ENCODE measurements around the gene NME3. TPM values are rescaled to one million over a fixed set of nuclear protein-coding genes. Genes with fewer than 3 reads are reported as not detected.

Gene NME3
- polyA plus RNA-seq, 1 experiment, result 15.6 TPM

DNA sequence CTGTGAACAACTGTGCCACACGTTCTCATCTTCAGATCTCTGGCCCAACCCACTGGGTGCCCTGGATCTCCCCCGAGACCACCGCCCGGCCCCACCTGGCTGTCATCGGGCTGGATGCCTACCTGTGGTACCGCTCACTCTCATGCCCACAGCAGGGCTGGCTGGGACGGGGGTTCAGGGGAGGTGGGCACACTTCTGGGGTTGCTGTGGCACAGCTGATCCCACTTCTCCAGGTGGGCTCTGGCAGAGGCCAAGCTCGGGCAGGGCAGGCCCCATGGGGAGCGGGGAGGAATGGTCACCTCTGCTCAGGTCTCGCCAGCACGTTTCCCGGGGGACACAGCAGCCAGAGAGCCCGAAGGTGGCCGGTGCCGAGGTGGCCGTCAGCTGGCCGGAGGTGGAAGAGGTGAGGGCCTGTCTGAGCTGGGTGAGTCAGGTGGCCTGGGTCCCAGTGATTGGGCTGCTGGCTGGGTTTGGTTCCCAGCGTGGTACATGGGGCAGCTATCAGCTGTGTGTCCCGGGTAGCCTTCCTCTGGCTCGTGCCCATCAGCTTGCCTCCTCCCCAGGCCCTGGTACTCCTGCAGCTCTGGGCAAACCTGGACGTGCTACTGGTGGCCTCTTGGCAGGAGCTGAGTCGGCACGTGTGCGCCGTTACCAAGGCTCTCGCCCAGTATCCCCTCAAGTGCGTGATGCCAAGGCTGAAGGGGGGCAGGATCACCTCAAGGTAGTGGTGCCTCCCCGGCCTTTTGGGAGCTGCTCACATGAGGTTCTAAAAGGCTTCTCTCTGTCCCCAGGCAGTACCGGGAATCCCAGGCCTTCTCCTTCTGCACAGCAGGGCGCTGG is 3.9 kb upstream of the NME3 start:
- no peak overlapping the region for H3K27ac ChIP-seq (ENCODE audit: low read depth, low read length)
- no peak for DNase-seq (ENCODE audit: low read depth, low spot score)
- ChIA-PET CTCF (interaction anchor here (1.2 kb wide), 1 partner anchor 48 kb away, joined by 9 read pairs; no protein-coding TSS in a partner anchor), POLR2A (interaction anchor here (0.7 to 1.1 kb wide), 2 partner anchors 9 to 190 kb away, joined by 3 read pairs; partner anchors contain the start of gene RPS2)
- no peak overlapping the region for H3K4me3 ChIP-seq (ENCODE audit: low read depth, low read length)
- no peaks in the 10 kb centered on the region for H3K27me3 ChIP-seq (ENCODE audit: control insufficient read depth, insufficient read depth, low read length)
- H3K9me3 ChIP-seq (ENCODE audit: control insufficient read depth, insufficient read depth, low read length), result peaks cover 4% of the 10 kb centered on the region; the same call in 1 of the 2 replicates
- TF ChIP-seq, protein P1, sequence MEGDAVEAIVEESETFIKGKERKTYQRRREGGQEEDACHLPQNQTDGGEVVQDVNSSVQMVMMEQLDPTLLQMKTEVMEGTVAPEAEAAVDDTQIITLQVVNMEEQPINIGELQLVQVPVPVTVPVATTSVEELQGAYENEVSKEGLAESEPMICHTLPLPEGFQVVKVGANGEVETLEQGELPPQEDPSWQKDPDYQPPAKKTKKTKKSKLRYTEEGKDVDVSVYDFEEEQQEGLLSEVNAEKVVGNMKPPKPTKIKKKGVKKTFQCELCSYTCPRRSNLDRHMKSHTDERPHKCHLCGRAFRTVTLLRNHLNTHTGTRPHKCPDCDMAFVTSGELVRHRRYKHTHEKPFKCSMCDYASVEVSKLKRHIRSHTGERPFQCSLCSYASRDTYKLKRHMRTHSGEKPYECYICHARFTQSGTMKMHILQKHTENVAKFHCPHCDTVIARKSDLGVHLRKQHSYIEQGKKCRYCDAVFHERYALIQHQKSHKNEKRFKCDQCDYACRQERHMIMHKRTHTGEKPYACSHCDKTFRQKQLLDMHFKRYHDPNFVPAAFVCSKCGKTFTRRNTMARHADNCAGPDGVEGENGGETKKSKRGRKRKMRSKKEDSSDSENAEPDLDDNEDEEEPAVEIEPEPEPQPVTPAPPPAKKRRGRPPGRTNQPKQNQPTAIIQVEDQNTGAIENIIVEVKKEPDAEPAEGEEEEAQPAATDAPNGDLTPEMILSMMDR (IDR thresholded peaks at IDR 0.05; ENCODE audit: low read depth, low read length), result no peak

DNA sequence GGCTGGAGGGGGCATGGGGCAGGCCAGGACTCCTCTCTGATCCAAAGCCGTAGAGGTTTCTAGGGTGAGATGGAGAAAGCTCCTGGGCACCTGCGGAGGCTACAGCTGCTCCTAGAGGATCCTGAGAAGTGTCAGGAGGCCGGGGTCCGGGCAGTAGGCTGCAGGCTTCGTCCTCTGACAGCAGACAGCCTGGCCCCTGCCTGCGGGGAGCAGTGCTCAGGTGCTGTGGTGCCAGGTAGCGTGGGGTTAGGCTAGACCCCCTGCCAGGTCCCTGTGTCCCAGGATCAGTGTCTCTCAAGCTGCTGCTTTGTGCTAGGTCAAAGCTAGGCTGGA is 3.1 kb upstream of the NME3 start:
- ChIA-PET CTCF (interaction anchor here (0.9 to 1.2 kb wide), 2 partner anchors 8 to 49 kb away, joined by 6 to 9 read pairs; partner anchors contain the start of genes NUBP2 and SPSB3), POLR2A (interaction anchor here (1.1 to 1.4 kb wide), 2 partner anchors 8 to 190 kb away, joined by 3 to 8 read pairs; partner anchors contain the start of genes NUBP2, RPS2 and SPSB3)
- Histone ChIP-seq H3K4me3 (ENCODE audit: low read depth, low read length) (peak overlapping the region; percentile 77), H3K9me3 (ENCODE audit: control insufficient read depth, insufficient read depth, low read length) (peaks cover 6% of the 10 kb centered on the region; the same call in 1 of the 2 replicates), H3K27ac (ENCODE audit: low read depth, low read length) (no peak overlapping the region), H3K27me3 (ENCODE audit: control insufficient read depth, insufficient read depth, low read length) (no peaks in the 10 kb centered on the region)
- TF ChIP-seq, protein P1 (IDR thresholded peaks at IDR 0.05; ENCODE audit: low read depth, low read length), result no peak
- no peak for DNase-seq (ENCODE audit: low read depth, low spot score)

DNA sequence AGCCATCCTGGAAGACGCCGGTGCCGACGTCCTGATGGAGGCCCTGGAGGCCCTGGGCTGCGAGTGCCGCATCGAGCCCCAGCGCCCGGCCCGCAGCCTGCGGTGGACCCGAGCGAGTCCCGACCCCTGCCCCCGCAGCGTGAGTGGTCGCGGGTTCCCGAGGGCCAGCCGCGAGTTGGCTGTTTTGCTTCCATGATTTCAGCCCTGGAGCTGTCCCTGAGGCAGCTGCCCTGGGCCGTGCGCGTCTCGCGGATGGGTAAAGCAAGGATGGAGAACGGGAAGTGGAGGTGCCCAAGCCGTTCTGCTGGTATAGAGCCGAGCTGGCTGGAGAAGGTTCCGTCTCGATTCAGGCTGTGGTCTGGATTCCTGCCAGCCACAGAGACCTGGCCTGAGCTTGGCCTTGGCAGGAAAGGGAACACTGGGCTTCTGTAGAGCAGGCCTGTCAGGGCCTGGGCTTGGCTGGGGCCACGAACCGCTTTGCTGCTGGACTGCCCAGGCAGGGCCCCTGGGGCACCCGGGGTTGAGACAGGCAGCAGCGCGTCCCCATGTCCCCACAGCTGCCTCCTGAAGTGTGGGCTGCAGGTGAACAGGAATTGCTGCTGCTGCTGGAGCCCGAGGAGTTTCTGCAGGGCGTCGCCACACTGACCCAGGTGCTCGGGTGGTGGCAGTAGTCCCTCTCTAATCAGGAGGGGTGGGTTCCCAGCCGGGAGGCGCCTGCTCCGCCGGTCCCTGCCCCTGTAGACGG is 2.5 kb upstream of the NME3 start:
- Histone ChIP-seq H3K27me3 (ENCODE audit: control insufficient read depth, insufficient read depth, low read length) (no peaks in the 10 kb centered on the region), H3K27ac (ENCODE audit: low read depth, low read length) (no peak overlapping the region), H3K4me3 (ENCODE audit: low read depth, low read length) (peak overlapping the region; percentile 77), H3K9me3 (ENCODE audit: control insufficient read depth, insufficient read depth, low read length) (peaks cover 6% of the 10 kb centered on the region; the same call in 1 of the 2 replicates)
- DNase-seq (ENCODE audit: low read depth, low spot score), result no peak
- TF ChIP-seq, protein P1 (IDR thresholded peaks at IDR 0.05; ENCODE audit: low read depth, low read length), result no peak; the same call in 1 of the 2 replicates
- CTCF ChIA-PET, result interaction anchor here (0.9 to 1.2 kb wide), 2 partner anchors 9 to 49 kb away, joined by 6 to 9 read pairs; partner anchors contain the start of genes NUBP2 and SPSB3
- POLR2A ChIA-PET, result interaction anchor here (1.1 to 1.5 kb wide), 4 partner anchors 9 to 191 kb away, joined by 3 to 8 read pairs (median 4); partner anchors contain the start of genes HAGH, NUBP2, RPS2 and SPSB3

DNA sequence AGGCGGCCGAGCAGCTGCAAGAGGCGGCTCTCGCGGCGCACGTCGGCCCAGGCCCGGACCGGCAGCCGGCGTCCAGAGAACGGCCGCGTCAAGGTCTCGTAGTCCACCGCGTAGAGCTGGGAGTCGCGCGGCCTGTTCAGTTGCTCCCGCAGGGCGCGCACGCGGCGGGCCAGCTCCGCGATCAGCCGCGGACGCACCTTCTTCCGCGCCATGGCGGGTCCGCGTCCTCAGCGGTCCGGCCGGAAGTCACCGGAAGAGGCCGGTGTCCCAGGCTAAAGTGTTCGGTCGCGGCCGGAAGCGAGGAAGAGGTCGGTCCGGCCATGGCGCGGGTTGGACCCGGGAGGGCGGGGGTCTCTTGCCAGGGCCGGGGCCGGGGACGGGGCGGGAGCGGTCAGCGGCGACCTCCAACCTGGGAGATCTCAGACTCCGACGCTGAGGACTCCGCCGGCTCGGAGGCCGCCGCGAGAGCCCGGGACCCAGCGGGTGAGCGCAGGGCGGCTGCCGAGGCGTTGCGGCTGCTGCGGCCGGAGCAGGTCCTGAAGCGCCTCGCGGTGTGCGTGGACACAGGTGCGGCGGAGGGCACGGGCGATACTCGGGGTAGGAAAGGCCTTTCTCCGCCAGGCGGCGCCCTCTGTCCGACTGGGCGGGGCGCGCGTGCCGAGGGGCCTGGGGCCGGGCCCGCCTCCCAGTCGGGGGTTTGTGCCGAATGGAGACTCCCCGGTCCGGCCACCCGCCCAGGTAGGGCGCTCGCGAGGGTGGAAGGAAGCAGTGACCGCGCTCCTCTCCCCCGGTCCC is 1.8 kb upstream of the NME3 start, which contains the start of gene MRPS34:
Gene MRPS34 (minus strand): TSS at position 227 of the 795 bp plus-strand sequence. CDS start 15 bp downstream, at position 212.
- peak; percentile 42 for DNase-seq (ENCODE audit: low read depth, low spot score)
- Histone ChIP-seq H3K27ac (ENCODE audit: low read depth, low read length) (peak within 1 kb of the TSS; percentile 39), H3K9me3 (ENCODE audit: control insufficient read depth, insufficient read depth, low read length) (peaks cover 6% of the 10 kb centered on the region; the same call in 1 of the 2 replicates), H3K27me3 (ENCODE audit: control insufficient read depth, insufficient read depth, low read length) (no peaks in the 10 kb centered on the region), H3K4me3 (ENCODE audit: low read depth, low read length) (peak within 1 kb of the TSS; percentile 77)
- CTCF ChIA-PET, result interaction anchor here (0.9 to 1.2 kb wide), 2 partner anchors 9 to 10 kb away, joined by 3 to 6 read pairs; partner anchors contain the start of genes NUBP2 and SPSB3
- POLR2A ChIA-PET, result interaction anchor here (0.6 to 1.8 kb wide), 6 partner anchors 9 to 53 kb away, joined by 3 to 17 read pairs (median 5); partner anchors contain the start of genes HAGH, NUBP2 and SPSB3
- TF ChIP-seq, protein P1 (IDR thresholded peaks at IDR 0.05; ENCODE audit: low read depth, low read length), result peak; percentile 68

All from AG04450 (cell line).